ENCODE data around the gene IGF2BP3.

Gene IGF2BP3

DNA sequence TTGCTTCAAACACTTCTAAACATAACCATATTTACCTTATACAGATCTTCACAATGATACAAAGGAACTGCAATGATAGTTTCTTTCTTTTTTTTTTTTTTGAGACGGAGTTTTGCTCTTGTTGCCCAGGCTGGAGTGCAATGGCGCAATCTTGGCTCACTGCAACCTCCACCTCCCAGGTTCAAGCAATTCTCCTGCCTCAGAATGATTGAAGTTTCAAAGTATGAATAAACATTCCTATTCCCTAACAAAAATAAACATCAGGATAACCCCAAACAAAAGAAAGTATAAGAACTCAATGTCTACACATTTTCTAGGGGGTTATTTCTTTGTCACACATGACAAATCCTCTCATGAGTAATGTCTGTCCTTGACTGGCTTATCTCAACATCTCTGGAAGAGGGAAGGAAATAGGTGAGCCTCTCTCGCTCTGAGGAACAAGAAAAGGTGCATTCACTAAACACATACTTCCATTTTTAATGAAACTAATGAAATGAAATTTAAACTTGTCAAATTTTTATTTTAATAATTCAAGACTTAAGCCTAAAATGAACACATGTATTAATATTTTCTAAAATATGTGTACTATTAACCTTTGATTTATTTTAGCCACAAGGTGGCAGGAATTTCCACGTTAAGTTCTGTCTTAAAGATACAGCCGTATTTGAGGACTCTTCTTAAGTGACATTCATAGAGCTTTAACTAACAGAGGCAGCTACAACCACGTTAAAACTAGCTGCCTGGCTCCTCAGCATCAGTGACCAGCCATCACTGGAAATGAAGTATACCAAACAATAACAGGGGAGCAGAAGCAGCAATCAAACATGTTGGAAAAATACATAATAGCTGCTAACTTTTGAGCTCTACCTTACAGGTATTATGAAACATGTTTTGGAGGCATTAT is 112.8 kb downstream of the IGF2BP3 start:
- Histone ChIP-seq H3K36me3 (ENCODE audit: insufficient read depth) (no peaks in the 10 kb centered on the region; the same call in 1 of the 2 replicates), H3K79me2 (ENCODE audit: insufficient read depth, low read depth) (peaks cover 44% of the 10 kb centered on the region; the same call in 1 of the 2 replicates), H2AFZ (ENCODE audit: low read depth) (no peak overlapping the region), H4K20me1 (ENCODE audit: insufficient read depth) (peaks cover 12% of the 10 kb centered on the region; the same call in 1 of the 2 replicates), H3K4me1 (ENCODE audit: low read depth, poor library complexity, severe bottlenecking) (peaks cover 39% of the 10 kb centered on the region), H3K4me2 (no peak overlapping the region), H3K27ac (peak overlapping the region; percentile 1; the same call in 1 of the 2 replicates), H3K4me3 (IDR thresholded peaks at IDR 0.05; ENCODE audit: insufficient read depth, low read depth, low read length) (no peak overlapping the region), H3K27me3 (ENCODE audit: insufficient read depth, low read depth) (no peaks in the 10 kb centered on the region), H3K9ac (no peak overlapping the region)
- TF ChIP-seq, protein P1, sequence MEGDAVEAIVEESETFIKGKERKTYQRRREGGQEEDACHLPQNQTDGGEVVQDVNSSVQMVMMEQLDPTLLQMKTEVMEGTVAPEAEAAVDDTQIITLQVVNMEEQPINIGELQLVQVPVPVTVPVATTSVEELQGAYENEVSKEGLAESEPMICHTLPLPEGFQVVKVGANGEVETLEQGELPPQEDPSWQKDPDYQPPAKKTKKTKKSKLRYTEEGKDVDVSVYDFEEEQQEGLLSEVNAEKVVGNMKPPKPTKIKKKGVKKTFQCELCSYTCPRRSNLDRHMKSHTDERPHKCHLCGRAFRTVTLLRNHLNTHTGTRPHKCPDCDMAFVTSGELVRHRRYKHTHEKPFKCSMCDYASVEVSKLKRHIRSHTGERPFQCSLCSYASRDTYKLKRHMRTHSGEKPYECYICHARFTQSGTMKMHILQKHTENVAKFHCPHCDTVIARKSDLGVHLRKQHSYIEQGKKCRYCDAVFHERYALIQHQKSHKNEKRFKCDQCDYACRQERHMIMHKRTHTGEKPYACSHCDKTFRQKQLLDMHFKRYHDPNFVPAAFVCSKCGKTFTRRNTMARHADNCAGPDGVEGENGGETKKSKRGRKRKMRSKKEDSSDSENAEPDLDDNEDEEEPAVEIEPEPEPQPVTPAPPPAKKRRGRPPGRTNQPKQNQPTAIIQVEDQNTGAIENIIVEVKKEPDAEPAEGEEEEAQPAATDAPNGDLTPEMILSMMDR (conservative IDR thresholded peaks at IDR 0.05; ENCODE audit: low read depth, low read length), result peak; percentile 63

DNA sequence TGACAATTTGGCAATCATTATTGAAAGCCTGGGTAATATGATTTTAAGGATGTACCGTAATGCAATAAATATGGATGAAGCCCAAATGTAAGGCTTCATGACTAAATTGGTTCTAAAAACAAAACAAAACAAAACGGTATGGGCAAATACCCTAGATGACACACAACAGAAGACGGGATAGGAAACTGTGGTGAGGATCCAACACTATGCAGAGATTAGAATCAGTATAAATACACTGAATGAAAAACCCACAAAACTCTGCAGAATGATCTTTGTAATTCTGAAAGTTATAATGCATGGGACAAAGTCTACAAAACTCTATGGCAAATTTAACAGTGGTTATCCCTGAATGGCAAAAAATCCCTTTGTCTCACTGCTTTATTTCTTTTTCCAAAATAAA is 113.6 kb downstream of the IGF2BP3 start:
- Histone ChIP-seq H3K36me3 (ENCODE audit: insufficient read depth) (no peaks in the 10 kb centered on the region; the same call in 1 of the 2 replicates), H3K27me3 (ENCODE audit: insufficient read depth, low read depth) (no peaks in the 10 kb centered on the region), H3K4me1 (ENCODE audit: low read depth, poor library complexity, severe bottlenecking) (peaks cover 39% of the 10 kb centered on the region), H2AFZ (ENCODE audit: low read depth) (no peak overlapping the region), H3K9ac (no peak overlapping the region), H3K4me2 (no peak overlapping the region), H3K4me3 (IDR thresholded peaks at IDR 0.05; ENCODE audit: insufficient read depth, low read depth, low read length) (no peak overlapping the region), H3K27ac (no peak overlapping the region), H4K20me1 (ENCODE audit: insufficient read depth) (peaks cover 8% of the 10 kb centered on the region; the same call in 1 of the 2 replicates), H3K79me2 (ENCODE audit: insufficient read depth, low read depth) (peaks cover 44% of the 10 kb centered on the region; the same call in 1 of the 2 replicates)
- TF ChIP-seq, protein P1 (conservative IDR thresholded peaks at IDR 0.05; ENCODE audit: low read depth, low read length), result no peak

DNA sequence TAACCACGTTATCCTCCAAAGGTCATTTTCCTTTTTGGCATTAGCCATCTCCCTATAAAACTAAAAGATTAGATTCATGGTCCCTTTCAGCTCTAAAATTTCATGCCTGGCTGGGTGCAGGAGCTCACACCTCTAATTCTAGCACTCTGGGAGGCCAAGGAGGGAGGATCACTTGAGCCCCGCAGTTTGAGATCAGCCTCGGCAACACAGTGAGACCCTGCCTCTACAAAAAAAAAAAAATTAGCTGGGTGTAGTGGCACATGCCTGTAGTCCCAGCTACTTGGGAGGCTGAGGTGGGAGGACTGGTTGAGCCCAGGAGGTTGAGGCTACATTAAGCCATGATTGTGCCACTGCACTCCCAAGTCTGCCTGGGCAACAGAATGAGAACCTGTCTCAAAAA is 114.1 kb downstream of the IGF2BP3 start:
- Histone ChIP-seq H3K79me2 (ENCODE audit: insufficient read depth, low read depth) (peaks cover 41% of the 10 kb centered on the region; the same call in 1 of the 2 replicates), H3K4me2 (no peak overlapping the region), H2AFZ (ENCODE audit: low read depth) (no peak overlapping the region), H3K36me3 (ENCODE audit: insufficient read depth) (no peaks in the 10 kb centered on the region; the same call in 1 of the 2 replicates), H3K27me3 (ENCODE audit: insufficient read depth, low read depth) (no peaks in the 10 kb centered on the region), H3K9ac (no peak overlapping the region), H3K4me1 (ENCODE audit: low read depth, poor library complexity, severe bottlenecking) (peaks cover 36% of the 10 kb centered on the region), H3K4me3 (IDR thresholded peaks at IDR 0.05; ENCODE audit: insufficient read depth, low read depth, low read length) (no peak overlapping the region), H4K20me1 (ENCODE audit: insufficient read depth) (peaks cover 8% of the 10 kb centered on the region; the same call in 1 of the 2 replicates), H3K27ac (no peak overlapping the region)
- TF ChIP-seq, protein P1 (conservative IDR thresholded peaks at IDR 0.05; ENCODE audit: low read depth, low read length), result no peak

DNA sequence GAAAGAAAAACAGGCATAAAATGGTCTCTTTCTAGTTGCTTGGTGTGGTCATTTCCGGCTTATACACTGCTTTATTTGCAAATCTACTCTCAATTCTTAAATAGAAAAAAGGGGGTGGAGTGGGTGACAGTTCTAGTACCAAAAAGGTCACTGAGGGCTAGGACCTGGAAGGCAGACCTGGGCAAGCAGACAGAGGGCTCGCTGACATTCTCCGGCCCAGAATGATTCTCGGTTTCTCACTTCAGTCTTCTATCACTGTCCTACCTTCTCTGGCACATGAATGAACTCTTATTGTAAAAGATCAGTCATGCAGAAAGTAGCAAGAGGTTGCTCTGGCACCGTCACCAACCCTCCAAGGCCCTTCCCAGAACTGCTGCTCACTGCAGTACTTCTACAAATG is 117.1 kb downstream of the IGF2BP3 start:
- TF ChIP-seq, protein P1 (conservative IDR thresholded peaks at IDR 0.05; ENCODE audit: low read depth, low read length), result no peak
- Histone ChIP-seq H3K4me2 (no peak overlapping the region), H3K4me3 (IDR thresholded peaks at IDR 0.05; ENCODE audit: insufficient read depth, low read depth, low read length) (no peak overlapping the region), H3K9ac (no peak overlapping the region), H3K27me3 (ENCODE audit: insufficient read depth, low read depth) (no peaks in the 10 kb centered on the region), H3K4me1 (ENCODE audit: low read depth, poor library complexity, severe bottlenecking) (peaks cover 6% of the 10 kb centered on the region), H3K36me3 (ENCODE audit: insufficient read depth) (no peaks in the 10 kb centered on the region; the same call in 1 of the 2 replicates), H4K20me1 (ENCODE audit: insufficient read depth) (peaks cover 2% of the 10 kb centered on the region; the same call in 1 of the 2 replicates), H3K79me2 (ENCODE audit: insufficient read depth, low read depth) (peaks cover 21% of the 10 kb centered on the region; the same call in 1 of the 2 replicates), H2AFZ (ENCODE audit: low read depth) (no peak overlapping the region), H3K27ac (no peak overlapping the region)

Measured in KMS-11 (cell line).